Stimulated activated CD4-positive, alpha-beta T cell treated with anti-CD3 and anti-CD28 coated beads, TNF-alpha, amount 100 ng/mL, for 24 hours (primary cell): ENCODE data around the gene AZU1.
"Not testable (repeated sequence)": the region's sequence is repeated elsewhere in the genome, so short reads cannot be mapped to it uniquely, and the experiment has no call there.

Experiments
- DNase-seq, 3 experiments: peaks; one replicate each; pipeline ENCODE4 v3.0.0-alpha.2; 2020; ENCODE audit warnings: low read depth in 3 of 3

Gene AZU1

DNA sequence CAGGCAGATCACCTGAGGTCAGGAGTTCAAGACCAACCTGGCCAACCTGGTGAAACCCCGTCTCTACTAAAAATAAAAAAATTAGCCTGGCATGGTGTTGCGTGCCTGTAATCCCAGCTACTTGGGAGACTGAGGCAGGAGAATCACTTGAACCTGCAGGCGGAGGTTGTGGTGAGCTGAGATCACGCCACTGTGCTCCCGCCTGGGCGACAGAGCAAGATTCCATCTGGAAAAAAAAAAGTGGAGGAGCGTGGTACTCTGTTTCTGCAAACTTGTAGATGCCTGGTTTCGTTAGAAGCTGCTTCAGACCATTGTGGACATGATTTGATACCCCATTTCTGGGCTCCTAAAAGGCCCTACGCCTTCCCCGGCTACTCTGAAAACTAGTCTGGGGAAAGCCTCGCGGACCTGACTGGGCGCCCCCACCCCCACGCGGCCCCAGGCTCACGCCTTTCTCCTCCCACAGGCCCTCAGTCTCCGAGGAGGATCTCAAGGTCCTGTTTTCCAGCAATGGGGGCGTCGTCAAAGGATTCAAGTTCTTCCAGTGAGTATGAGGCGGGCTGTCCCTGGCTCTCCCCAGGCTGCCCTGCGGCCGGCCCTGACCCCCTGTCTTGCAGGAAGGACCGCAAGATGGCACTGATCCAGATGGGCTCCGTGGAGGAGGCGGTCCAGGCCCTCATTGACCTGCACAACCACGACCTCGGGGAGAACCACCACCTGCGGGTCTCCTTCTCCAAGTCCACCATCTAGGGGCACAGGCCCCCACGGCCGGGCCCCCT is 17.4 kb upstream of the AZU1 start:
- no peak for DNase-seq

GRCh38 chr19:810883-811489 is 16.7 kb upstream of the AZU1 start:
- DNase-seq = no peak

- no peak for DNase-seq
Measured at GRCh38 chr19:811506-812048, 16.1 kb upstream of the AZU1 start.

DNA sequence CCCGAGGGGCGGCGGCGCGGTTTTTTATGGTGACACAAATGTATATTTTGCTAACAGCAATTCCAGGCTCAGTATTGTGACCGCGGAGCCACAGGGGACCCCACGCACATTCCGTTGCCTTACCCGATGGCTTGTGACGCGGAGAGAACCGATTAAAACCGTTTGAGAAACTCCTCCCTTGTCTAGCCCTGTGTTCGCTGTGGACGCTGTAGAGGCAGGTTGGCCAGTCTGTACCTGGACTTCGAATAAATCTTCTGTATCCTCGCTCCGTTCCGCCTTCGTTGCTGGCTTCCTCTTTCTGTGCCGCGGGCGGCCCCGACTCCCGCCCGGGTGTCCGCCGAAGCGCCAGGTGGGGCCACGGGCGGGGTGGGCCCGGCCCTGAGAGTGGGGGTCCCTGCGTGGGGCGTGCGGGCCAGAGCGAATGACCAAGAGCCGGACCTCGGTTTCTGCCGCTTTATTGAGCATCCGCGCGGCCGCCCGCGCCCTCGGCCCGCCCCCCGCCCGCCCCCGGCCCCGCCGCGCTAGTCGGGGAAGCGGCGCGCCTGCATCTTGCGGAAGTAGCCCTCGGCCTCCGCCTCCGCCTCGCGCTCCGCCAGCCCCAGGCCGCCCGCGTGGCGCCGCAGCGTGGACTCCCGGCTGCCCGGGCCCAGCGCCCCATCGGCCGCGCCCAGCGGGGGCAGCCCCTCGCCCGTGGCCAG is 15.4 kb upstream of the AZU1 start:
- DNase-seq = no peak

- DNase-seq = no peak
Measured at GRCh38 chr19:812747-813218, 14.9 kb upstream of the AZU1 start.

GRCh38 chr19:813219-814151 is 14.2 kb upstream of the AZU1 start:
- DNase-seq = no peak

DNA sequence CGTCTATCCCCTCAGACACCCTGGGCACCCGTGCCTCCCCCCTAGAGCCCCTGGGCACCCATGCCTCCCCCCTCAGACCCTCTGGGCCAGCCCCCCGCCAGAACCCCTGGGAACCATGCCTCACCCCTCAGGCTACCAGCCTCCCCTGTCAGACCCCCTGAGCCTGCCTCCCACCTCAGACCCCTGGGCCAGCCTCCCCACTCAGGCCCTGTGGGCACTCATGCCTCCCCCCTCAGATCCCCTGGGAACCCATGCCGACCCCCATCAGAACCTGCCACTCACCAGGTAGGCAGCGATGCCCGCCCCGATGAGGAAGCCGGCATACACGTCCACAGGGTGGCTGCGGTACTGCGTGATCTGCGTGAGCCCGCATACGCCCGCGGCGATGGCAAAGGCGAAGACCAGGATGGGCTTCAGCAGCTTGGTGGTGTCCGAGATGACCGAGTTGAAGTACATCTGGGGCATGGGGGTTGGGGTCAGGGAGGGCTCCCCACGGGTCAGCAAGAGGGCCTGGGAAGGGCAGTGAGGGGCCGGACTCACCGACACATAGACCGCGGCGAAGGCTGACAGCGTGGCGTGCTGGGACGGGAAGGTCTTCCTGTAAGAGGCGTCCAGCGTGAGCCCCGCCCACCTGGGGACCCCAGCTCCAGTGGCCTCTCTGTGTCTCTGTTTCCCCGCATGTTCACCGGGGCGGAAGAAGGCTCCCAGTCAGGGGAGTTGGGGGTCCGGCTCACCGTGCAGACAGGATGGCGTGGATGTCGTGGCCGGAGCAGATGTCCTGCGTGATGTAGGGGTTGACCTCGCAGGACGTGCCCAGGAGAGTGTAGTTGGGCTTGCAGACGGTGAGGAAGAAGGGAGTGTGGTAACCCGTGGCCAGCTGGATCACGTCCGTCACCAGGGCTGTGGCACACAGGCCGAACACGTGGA is 13.2 kb upstream of the AZU1 start:
- DNase-seq = no peak

DNA sequence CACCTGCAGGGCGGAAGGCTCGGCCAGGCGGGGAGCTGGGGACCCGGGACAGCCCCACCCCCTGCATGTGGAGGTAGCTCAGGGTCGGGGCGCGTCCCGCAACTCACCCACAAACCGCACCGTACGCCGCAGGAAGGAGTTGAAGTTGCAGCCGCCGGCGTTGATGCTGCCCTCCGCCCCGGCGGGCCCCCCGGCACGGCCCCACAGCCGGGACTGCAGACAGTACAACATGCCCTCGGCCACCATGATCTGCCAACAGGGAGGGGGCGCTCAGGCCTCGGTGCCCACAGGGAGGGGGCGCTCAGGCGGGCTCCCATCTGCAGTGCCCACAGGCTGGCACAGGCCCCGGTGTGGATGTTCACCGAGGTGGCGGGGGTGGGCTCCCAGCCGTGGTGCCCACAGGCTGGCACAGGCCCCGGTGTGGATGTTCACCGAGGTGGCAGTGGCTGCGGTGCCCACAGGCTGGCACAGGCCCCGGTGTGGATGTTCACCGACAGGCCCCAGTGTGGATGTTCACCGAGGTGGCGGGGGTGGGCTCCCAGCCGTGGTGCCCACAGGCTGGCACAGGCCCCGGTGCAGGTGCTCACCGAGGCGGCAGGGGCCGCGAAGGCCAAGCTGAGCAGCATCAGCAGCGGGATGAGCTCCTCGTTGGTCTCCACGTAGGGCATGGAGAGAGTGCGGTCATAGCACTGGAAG is 12.4 kb upstream of the AZU1 start:
- DNase-seq = no peak

DNA sequence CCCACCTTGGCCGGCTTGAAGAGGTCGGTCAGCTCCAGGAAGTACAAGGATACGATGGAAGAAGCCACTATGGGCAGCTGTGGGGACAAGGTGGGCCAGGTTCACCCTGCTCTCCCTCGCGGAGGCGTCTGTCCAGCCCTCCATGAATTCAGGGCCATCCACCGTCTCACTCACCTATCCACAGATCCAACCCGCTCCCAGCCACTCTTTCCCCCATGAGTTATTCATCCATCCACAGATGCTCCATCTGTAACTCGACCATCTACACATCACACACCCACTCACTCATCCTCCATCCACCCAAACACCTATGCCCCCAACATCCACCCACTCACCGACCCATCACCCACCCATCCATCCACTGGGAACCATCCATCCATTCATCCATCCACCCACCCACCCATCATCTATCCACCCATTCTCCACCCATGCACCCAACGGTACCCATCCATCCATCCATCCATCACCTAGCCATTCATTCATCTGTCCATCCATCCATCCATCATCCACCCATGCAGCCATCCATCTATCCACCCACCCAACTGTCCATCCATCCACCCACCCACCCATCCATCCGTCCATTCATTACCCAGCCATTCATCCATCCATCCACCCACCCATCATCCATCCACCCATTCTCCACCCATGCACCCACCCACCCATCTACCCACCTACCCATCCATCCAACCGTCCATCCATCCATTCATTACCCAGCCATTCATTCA is 11.7 kb upstream of the AZU1 start:
- no peak for DNase-seq

DNA sequence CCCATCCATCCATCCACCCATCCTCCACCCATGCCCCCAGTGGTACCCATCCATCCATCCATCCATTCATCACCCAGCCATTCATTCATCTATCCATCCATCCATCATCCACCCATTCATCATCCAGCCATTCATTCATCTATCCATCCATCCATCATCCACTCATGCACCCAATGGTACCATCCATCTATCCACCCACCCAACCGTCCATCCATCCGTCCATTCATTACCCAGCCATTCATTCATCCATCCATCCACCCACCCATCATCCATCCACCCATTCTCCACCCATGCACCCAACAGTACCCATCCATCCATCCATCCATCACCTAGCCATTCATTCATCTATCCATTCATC is 11.2 kb upstream of the AZU1 start:
- no peak for DNase-seq

- not testable (repeated sequence) for DNase-seq
Measured at GRCh38 chr19:820212-820611, 7.4 kb upstream of the AZU1 start.

GRCh38 chr19:821231-821824 is 6.3 kb upstream of the AZU1 start:
- DNase-seq = no peak

DNA sequence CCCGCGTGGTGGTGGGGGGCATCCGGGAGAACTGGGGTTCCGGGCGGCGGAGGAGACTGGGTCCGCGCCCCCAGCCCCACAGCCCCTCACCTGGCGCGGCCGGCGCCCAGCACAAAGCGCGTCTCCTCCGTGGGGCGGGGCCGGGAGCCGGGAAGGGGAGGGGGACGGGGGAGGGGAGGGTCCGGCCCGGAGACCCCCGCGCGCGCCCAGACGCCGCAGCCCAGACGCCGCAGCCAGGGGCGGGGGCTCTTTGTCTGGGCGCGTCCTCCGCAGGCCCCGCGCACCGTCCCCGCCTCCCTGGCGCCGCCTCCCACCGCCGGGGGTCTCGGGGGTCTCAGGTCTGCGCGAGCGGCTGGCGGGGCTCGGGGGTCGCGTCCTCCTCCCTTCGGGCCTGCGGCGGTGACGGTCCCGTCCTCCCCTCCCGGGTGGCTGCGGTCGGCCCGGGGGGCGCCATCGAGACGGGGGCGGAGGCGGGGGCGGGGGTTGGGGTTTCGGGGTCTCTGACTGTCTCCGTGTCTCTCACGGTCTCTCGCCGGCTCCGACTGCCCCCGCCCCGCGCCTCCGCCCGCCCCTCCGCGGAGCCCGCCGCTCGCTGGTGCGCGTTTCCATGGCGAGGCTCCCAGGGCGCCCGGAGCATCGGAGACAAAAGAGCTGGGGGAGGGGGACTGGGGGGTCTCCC is 5.7 kb upstream of the AZU1 start, which contains the start of gene PLPPR3:
PLPPR3 (minus strand) TSS at position 131 of the 679 bp plus-strand sequence. CDS start 396 bp downstream, outside the sequence.
- DNase-seq = no peak

DNA sequence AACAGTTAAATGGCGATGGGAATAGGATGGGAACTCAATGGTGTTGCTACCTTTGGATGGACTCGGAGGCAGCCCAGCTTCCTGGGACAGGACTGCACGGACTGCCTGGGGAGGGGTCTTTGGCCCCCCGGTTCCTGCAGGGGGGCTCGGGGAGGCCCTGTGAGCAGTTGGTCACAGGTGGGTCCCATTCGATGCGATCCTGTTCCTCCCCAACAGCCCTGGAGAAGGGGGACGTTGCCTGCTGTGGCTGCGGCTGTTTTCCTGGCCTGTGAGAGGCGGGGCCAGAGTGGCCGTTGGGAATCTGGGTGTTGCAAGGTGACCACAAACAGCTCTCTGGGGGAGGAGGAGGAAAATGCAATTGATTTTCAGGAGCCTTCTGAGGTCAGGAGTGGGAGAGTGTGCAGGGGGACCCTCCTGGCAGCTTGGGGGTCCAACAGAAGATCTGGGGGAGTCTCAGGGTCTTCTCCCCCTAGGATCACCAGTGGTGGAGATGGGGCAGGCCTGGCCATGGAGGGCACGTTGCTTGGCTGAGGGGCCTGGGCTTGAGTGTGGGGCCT is 4.0 kb upstream of the AZU1 start:
- DNase-seq = no peak

- no peak for DNase-seq
Measured at GRCh38 chr19:824885-825284, 2.8 kb upstream of the AZU1 start.

DNA sequence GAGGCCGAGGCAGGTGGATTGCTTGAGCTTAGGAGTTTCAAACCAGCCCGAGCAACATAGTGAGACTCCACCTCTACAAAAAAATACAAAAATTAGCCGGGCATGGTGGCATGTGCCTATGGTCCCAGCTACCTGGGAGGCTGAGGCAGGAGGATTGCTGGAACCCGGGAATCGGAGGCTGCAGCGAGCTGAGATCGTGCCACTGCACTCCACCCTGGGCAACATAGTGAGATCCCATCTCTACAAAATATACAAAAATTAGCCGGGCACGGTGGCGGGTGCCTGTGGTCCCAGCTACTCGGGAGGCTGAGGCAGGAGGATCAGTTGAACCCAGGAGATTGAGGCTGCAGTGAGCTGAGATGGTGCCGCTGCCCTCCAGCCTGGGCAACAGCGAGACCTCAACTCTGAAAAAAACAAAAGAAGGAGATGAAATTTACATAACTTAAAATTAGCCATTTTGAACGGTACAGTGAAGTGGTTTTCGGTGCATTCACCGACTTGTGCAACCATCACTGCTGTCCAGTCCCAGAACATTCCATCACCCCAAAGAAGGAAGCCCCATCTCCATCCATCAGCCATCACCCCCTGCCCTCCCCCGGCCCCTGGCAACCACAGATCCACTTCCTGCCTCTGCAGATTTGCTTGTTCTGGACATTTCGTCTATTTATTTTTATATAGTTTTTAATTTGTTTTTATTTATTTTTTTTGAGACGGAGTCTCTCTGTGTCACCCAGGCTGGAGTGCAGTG is 1.6 kb upstream of the AZU1 start:
- no peak for DNase-seq

- DNase-seq = no peak
Measured at GRCh38 chr19:827314-827709, 325 bp upstream of the AZU1 start.
